G401.6 (cell line): ENCODE data around the gene ZNF420.

Experiments
- FAIRE-seq: peaks from 2 replicates; lab custom pipeline; 2012; peaks lifted over from hg19 to GRCh38; lab: Jason Lieb, UNC

ZNF420 gene

GRCh38 chr19:37160153-37160552 lies 81.9 kb downstream of the ZNF420 start:
- no peak for FAIRE-seq

DNA sequence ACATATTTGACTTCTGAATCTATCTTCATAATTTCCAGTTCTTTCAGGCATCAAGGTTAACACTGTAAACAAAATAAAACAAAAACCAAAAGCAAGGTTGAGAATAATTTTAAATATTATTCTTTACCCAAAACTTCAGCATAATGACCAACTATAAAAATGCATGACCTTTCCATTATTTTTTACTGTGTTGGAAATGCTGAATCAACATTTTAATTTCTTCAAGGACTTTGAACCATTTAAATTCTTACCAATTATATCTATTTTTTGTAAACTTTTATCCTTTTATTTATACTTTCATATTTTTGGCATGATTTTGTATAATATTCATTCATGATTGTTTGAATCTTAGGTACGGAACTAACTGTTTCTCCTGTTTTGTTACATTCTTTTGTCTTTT lies 87.4 kb downstream of the ZNF420 start:
- FAIRE-seq = no peak

DNA sequence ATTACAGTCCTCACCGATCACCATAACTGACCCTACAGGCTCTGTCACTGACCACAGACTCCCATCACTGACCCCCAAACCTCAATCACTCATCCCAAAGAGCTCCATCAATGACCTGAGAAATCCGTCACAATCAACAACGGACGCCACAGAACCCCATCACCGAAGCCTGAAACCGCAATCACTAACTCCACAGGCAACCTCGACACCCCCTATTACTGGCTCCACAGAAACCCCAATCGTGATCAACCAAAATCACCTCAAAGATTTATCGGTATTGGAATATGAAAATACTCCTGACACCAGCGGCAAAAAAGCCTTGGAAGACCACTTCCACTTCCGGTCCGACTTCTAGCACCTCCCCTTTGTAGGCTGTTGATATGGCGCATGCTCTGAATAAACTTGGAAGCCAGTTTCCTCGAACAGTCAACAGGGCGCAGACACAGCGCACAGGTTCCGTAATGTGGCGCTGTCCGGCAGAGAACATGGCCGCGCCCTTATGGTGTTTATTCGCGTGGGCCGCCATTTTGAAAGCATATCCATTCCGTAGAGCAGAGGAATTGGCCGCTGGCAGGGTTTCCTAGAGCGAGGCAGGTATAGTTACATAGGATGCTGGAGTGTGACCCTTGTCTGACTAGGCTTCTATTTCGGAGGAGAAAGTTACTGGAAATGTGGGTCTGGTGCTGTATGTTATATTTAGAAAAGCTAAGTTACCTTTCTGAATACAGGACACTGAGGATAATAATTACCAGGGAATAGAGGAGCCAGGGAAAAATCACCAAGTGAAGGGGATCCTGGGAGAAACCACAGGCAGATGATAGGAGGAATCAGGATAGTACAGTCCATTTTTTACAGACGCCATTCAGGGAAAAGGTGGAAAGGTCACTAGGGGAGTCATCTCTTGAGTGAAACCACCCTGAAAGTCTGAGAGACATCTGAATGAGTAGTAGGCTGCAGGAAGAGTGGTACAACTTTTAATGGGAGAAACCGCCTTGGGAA lies 94.4 kb downstream of the ZNF420 start, which contains the start of gene ZNF585A:
TSS of gene ZNF585A (minus strand) at position 328 of the 999 bp plus-strand sequence. CDS start 2,785 bp downstream, outside the sequence.
- peak; percentile 99 for FAIRE-seq
